GM18507 (cell line): Measurements from ENCODE around the gene MRPL22.
A peak's percentile ranks its signal among the peaks of the same experiment; 100 is the strongest.
"Not testable (repeated sequence)": the region's sequence is repeated elsewhere in the genome, so short reads cannot be mapped to it uniquely, and the experiment has no call there.

ENCODE experiments used
- DNase-seq: peaks from one replicate; pipeline ENCODE4 v3.0.0; 2011; ENCODE audit warnings: low read depth; ENCODE audit not compliant: insufficient read length; ENCODE audit errors: extremely low spot score
- FAIRE-seq: peaks from 2 replicates; lab custom pipeline; 2011; peaks lifted over from hg19 to GRCh38; lab: Jason Lieb, UNC

MRPL22 gene

GRCh38 chr5:154940772-154941620, at the start of gene MRPL22:
TSS of gene MRPL22 (plus strand) at chr5:154941073. CDS start at chr5:154941111, 38 bp downstream.
- DNase-seq (peak; percentile 89), FAIRE-seq (peak; percentile 93)

- no peak for DNase-seq
- FAIRE-seq: no peak
Measured at GRCh38 chr5:154892369-154892771, 48.5 kb upstream of the MRPL22 start.

GRCh38 chr5:154893381-154893780, 47.5 kb upstream of the MRPL22 start:
- FAIRE-seq: no peak
- no peak for DNase-seq

GRCh38 chr5:154895606-154896561, 45.0 kb upstream of the MRPL22 start:
- FAIRE-seq (no peak), DNase-seq (no peak)

GRCh38 chr5:154896562-154897165, 44.2 kb upstream of the MRPL22 start:
- FAIRE-seq: no peak
- no peak for DNase-seq

GRCh38 chr5:154898210-154898609, 42.7 kb upstream of the MRPL22 start:
- no peak for DNase-seq
- no peak for FAIRE-seq

- FAIRE-seq (no peak), DNase-seq (no peak)
Measured at GRCh38 chr5:154899151-154899816, 41.6 kb upstream of the MRPL22 start.

- DNase-seq (no peak), FAIRE-seq (no peak)
Measured at GRCh38 chr5:154900066-154900465, 40.8 kb upstream of the MRPL22 start.

GRCh38 chr5:154901276-154901675, 39.6 kb upstream of the MRPL22 start:
- FAIRE-seq: no peak
- DNase-seq: no peak

GRCh38 chr5:154901913-154902312, 39.0 kb upstream of the MRPL22 start:
- FAIRE-seq: no peak
- DNase-seq: no peak

- FAIRE-seq, DNase-seq: not testable (repeated sequence)
Measured at GRCh38 chr5:154905601-154906000, 35.3 kb upstream of the MRPL22 start.

GRCh38 chr5:154916874-154917273, 24.0 kb upstream of the MRPL22 start:
- DNase-seq: no peak
- no peak for FAIRE-seq

- no peak for DNase-seq
- FAIRE-seq: no peak
Measured at GRCh38 chr5:154917757-154918156, 23.1 kb upstream of the MRPL22 start.

GRCh38 chr5:154923441-154924430, 17.1 kb upstream of the MRPL22 start:
- FAIRE-seq (no peak), DNase-seq (no peak)

GRCh38 chr5:154933537-154933936, 7.3 kb upstream of the MRPL22 start:
- FAIRE-seq: no peak

GRCh38 chr5:154934881-154935280, 6.0 kb upstream of the MRPL22 start:
- DNase-seq (no peak), FAIRE-seq (no peak)

More at GRCh38 chr5:154933537-154933936, 7.3 kb upstream of the MRPL22 start:
- no peak for DNase-seq

GRCh38 chr5:154937186-154937717, 3.6 kb upstream of the MRPL22 start:
- FAIRE-seq (no peak), DNase-seq (no peak)
